Measurements from ENCODE around the gene NPTXR. TPM values are rescaled to one million over a fixed set of nuclear protein-coding genes. Genes with fewer than 3 reads are reported as not detected.

Gene NPTXR
- total and polyA plus RNA-seq, 2 donors (not counting 1 experiment from before 2014, with no cell fraction given) = 1.0 to 2.0 TPM

DNA sequence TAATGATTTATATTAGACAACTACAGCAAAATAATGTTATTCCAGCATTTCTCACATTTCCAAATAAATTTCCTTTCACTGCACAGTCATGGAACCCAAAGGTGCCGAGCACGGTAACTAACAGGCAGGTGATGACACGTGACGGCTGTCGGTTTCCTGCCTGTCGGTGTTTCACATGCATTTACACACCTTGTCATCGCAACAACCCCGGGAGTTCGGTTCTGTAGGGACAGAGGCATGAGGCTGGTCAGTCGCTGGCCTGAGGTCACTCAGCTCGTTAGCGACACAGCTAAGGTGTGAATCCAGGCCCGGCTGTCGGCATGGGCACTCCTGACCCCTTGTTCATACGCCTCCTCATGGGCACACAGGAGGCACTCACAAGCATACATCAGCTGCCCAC lies 59.8 kb downstream of the NPTXR start:
- Histone ChIP-seq H3K4me1 (ENCODE audit: control insufficient read depth, extremely low read depth, insufficient read depth, low read length) (peaks cover 11% of the 10 kb centered on the region), H3K9ac (ENCODE audit: insufficient read depth, low read length) (no peak overlapping the region), H4K20me1 (ENCODE audit: control insufficient read depth, extremely low read depth, insufficient read depth, low read length) (no peaks in the 10 kb centered on the region), H3K36me3 (ENCODE audit: control insufficient read depth, insufficient read depth, low read length) (peaks cover 2% of the 10 kb centered on the region), H3K79me2 (ENCODE audit: control insufficient read depth, insufficient read depth, low read length) (no peaks in the 10 kb centered on the region), H3K4me2 (ENCODE audit: extremely low read depth, insufficient read depth, low read length) (no peak overlapping the region), H3K9me3 (ENCODE audit: control insufficient read depth, insufficient read depth, low read depth, low read length) (no peaks in the 10 kb centered on the region), H3K4me3 (replicated peaks in 1 of 4; ENCODE audit: control extremely low read depth in 1 of 4, insufficient read depth in 1 of 4, low read depth in 3 of 4, low read length in 4 of 4) (no peak overlapping the region), H2AFZ (ENCODE audit: low read length) (no peak overlapping the region), H3K27ac (ENCODE audit: insufficient read depth, low read length) (no peak overlapping the region), H3K27me3 (ENCODE audit: control insufficient read depth, insufficient read depth, low read length) (no peaks in the 10 kb centered on the region)
- TF ChIP-seq EZH2 (IDR thresholded peaks at IDR 0.05; ENCODE audit: low read length, missing control alignments) (no peak), CTCF (conservative IDR thresholded peaks at IDR 0.05 in 1 of 2, IDR thresholded peaks at IDR 0.05 in 1 of 2; ENCODE audit: low read depth in 1 of 2, low read length in 2 of 2) (no peak)
- no peak for DNase-seq (ENCODE audit: low read depth in 2 of 2)

- no peak overlapping the region for H3K4me2 ChIP-seq (ENCODE audit: extremely low read depth, insufficient read depth, low read length)
- no peak for TF ChIP-seq EZH2 (IDR thresholded peaks at IDR 0.05; ENCODE audit: low read length, missing control alignments)
- H3K9me3 ChIP-seq (ENCODE audit: control insufficient read depth, insufficient read depth, low read depth, low read length) = no peaks in the 10 kb centered on the region
- no peak overlapping the region for H2AFZ ChIP-seq (ENCODE audit: low read length)
- H3K36me3 ChIP-seq (ENCODE audit: control insufficient read depth, insufficient read depth, low read length) = peaks cover 2% of the 10 kb centered on the region
- H3K79me2 ChIP-seq (ENCODE audit: control insufficient read depth, insufficient read depth, low read length) = no peaks in the 10 kb centered on the region
- no peaks in the 10 kb centered on the region for H4K20me1 ChIP-seq (ENCODE audit: control insufficient read depth, extremely low read depth, insufficient read depth, low read length)
- no peak overlapping the region for H3K4me3 ChIP-seq (replicated peaks in 1 of 4; ENCODE audit: control extremely low read depth in 1 of 4, insufficient read depth in 1 of 4, low read depth in 3 of 4, low read length in 4 of 4)
- peaks cover 6% of the 10 kb centered on the region for H3K4me1 ChIP-seq (ENCODE audit: control insufficient read depth, extremely low read depth, insufficient read depth, low read length)
- H3K27me3 ChIP-seq (ENCODE audit: control insufficient read depth, insufficient read depth, low read length) = no peaks in the 10 kb centered on the region
- H3K9ac ChIP-seq (ENCODE audit: insufficient read depth, low read length) = no peak overlapping the region
- H3K27ac ChIP-seq (ENCODE audit: insufficient read depth, low read length) = no peak overlapping the region
- no peak for DNase-seq (ENCODE audit: low read depth in 2 of 2)
Observed at GRCh38 chr22:38783095-38783615, 60.7 kb downstream of the NPTXR start.

DNA sequence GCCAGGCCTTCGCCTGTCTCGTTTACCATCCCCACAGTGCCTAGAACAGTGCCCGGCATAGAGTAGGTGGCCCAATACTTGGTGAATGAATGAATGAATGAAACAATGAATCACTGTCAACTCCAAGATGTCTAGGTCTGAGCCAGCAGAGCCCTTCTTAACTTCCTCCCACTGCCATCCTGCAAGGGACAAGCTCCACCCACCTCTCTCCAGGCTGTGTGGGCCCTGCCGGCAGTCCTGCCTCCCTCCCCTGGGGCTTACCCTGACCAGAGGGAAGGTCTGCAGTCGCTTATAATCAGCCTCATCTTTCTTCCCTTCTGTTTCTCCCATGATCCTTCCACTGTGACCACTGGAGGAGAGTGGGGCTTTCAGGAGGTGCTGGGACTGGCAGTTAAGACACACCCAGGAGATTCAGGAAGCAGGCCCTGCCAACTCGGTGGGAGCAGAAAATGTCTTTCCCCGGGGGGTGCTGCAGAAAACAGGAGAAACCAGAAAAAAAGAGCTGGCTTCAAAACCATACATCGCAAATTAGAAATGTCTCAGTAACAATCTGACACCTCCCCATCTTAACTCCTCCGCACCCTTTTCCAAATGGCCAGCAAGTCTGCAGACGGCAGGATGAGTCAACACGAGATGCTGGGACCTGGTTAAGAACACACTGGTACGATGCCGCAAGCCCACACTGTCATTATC lies 61.3 kb downstream of the NPTXR start:
- Histone ChIP-seq H3K4me3 (replicated peaks in 1 of 4; ENCODE audit: control extremely low read depth in 1 of 4, insufficient read depth in 1 of 4, low read depth in 3 of 4, low read length in 4 of 4) (no peak overlapping the region), H3K9me3 (ENCODE audit: control insufficient read depth, insufficient read depth, low read depth, low read length) (no peaks in the 10 kb centered on the region), H3K79me2 (ENCODE audit: control insufficient read depth, insufficient read depth, low read length) (no peaks in the 10 kb centered on the region), H3K27me3 (ENCODE audit: control insufficient read depth, insufficient read depth, low read length) (no peaks in the 10 kb centered on the region), H3K4me2 (ENCODE audit: extremely low read depth, insufficient read depth, low read length) (no peak overlapping the region), H3K36me3 (ENCODE audit: control insufficient read depth, insufficient read depth, low read length) (peaks cover 2% of the 10 kb centered on the region), H3K9ac (ENCODE audit: insufficient read depth, low read length) (no peak overlapping the region), H3K4me1 (ENCODE audit: control insufficient read depth, extremely low read depth, insufficient read depth, low read length) (peaks cover under 1% of the 10 kb centered on the region), H4K20me1 (ENCODE audit: control insufficient read depth, extremely low read depth, insufficient read depth, low read length) (no peaks in the 10 kb centered on the region), H3K27ac (ENCODE audit: insufficient read depth, low read length) (no peak overlapping the region), H2AFZ (ENCODE audit: low read length) (no peak overlapping the region)
- peak in 1 of 2 donors; percentile 88 for DNase-seq (ENCODE audit: low read depth in 2 of 2)
- no peak for TF ChIP-seq EZH2 (IDR thresholded peaks at IDR 0.05; ENCODE audit: low read length, missing control alignments)
- TF ChIP-seq CTCF (conservative IDR thresholded peaks at IDR 0.05 in 1 of 2, IDR thresholded peaks at IDR 0.05 in 1 of 2; ENCODE audit: low read depth in 1 of 2, low read length in 2 of 2) = no peak
